Measurements from ENCODE around the gene GUCA2B.
A peak's percentile ranks its signal among the peaks of the same experiment; 100 is the strongest.

GUCA2B gene

GRCh38 chr1:42152907-42153600, at the start of gene GUCA2B:
GUCA2B (plus strand) TSS chr1:42153410; CDS start chr1:42153451, 41 bp downstream.
- no peak within 1 kb of the TSS for H3K27ac Mint-ChIP-seq

DNA sequence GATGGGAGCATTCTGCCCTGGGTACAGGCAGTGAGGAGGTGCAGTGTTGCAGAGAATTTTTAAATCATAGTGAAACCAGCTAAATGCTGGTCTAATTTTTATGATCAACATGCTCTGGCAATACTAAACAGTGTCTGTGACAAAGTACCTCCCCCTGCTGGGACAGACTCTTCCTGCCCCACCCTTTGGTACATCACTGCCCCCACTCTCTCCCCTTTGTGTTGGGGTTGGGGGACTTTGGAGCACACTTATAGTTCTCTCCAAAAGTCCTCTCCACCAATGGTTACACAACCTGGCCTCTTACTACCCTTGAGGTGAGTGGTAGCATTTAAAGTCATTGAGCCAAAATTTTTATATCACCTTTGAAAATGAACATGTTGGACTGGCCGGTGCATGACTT, 48.2 kb upstream of the GUCA2B start:
- no peaks in the 10 kb centered on the region for H3K4me1 Mint-ChIP-seq
- no peak overlapping the region for H3K4me3 Mint-ChIP-seq
- H3K36me3 Mint-ChIP-seq = no peaks in the 10 kb centered on the region
- H3K27me3 Mint-ChIP-seq = peaks cover 5% of the 10 kb centered on the region
- H3K9me3 Mint-ChIP-seq = peaks cover 10% of the 10 kb centered on the region
- no peak overlapping the region for H3K27ac Mint-ChIP-seq

More at GRCh38 chr1:42152907-42153600, at the start of gene GUCA2B:
- Mint-ChIP-seq H3K4me3 (no peak within 1 kb of the TSS), H3K4me1 (peaks cover 7% of the 10 kb centered on the region), H3K9me3 (no peaks in the 10 kb centered on the region), H3K36me3 (no peaks in the 10 kb centered on the region), H3K27me3 (no peaks in the 10 kb centered on the region)

DNA sequence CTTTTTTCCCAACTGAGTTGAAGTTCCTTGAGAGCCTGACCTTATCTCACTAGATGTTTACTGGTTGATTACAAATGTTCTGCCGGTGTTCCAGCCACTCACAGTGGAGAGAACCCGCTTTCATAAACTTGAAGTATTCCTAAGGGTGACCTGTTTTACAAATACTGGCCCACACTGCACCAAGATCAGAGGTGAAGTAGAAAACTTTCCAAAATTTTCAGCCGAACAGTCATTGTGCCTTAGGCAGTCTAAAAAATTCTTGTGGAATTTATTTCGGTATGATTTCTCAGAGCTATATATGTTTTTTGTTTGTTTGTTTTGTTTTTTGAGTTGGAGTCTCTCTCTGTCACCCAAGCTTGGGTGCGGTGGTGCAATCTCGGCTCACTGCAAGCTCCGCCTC, 44.9 kb upstream of the GUCA2B start:
- Mint-ChIP-seq H3K9me3 (no peaks in the 10 kb centered on the region), H3K4me3 (no peak overlapping the region), H3K36me3 (no peaks in the 10 kb centered on the region), H3K27me3 (peaks cover 1% of the 10 kb centered on the region), H3K27ac (no peak overlapping the region), H3K4me1 (no peaks in the 10 kb centered on the region)

GRCh38 chr1:42109600-42109999, 43.6 kb upstream of the GUCA2B start:
- Mint-ChIP-seq H3K9me3 (no peaks in the 10 kb centered on the region), H3K27ac (no peak overlapping the region), H3K4me1 (no peaks in the 10 kb centered on the region), H3K4me3 (no peak overlapping the region), H3K27me3 (peaks cover 1% of the 10 kb centered on the region), H3K36me3 (no peaks in the 10 kb centered on the region)

GRCh38 chr1:42114229-42114628, 39.0 kb upstream of the GUCA2B start:
- Mint-ChIP-seq H3K4me1 (no peaks in the 10 kb centered on the region), H3K4me3 (no peak overlapping the region), H3K27ac (no peak overlapping the region), H3K36me3 (no peaks in the 10 kb centered on the region), H3K9me3 (no peaks in the 10 kb centered on the region), H3K27me3 (peaks cover 5% of the 10 kb centered on the region)

GRCh38 chr1:42117214-42117613, 36.0 kb upstream of the GUCA2B start:
- Mint-ChIP-seq H3K36me3 (no peaks in the 10 kb centered on the region), H3K27me3 (peaks cover 5% of the 10 kb centered on the region), H3K4me3 (no peak overlapping the region), H3K27ac (no peak overlapping the region), H3K9me3 (no peaks in the 10 kb centered on the region), H3K4me1 (no peaks in the 10 kb centered on the region)

DNA sequence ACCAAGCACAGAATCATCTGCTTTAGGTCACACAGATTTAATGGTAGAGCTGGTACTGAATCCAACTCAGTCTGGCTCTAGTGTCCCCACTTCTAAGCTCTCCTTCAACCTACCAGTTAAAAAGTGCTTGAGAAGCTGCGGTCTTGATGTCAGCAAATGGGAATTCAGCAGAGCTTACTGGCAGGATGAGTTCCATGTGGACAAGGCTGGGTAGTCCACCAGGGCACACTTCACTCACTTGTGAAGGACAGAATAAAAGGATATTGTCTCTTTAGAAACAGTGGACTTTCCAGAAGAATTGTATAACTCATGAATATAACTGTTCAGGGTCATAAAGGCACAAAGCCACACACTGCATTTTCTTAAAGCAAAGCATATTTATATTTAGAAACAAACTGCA, 35.1 kb upstream of the GUCA2B start:
- no peaks in the 10 kb centered on the region for H3K36me3 Mint-ChIP-seq
- no peaks in the 10 kb centered on the region for H3K4me1 Mint-ChIP-seq
- peaks cover 5% of the 10 kb centered on the region for H3K27me3 Mint-ChIP-seq
- no peaks in the 10 kb centered on the region for H3K9me3 Mint-ChIP-seq
- H3K4me3 Mint-ChIP-seq = no peak overlapping the region
- no peak overlapping the region for H3K27ac Mint-ChIP-seq

GRCh38 chr1:42122408-42122807, 30.8 kb upstream of the GUCA2B start:
- peaks cover 1% of the 10 kb centered on the region for H3K27me3 Mint-ChIP-seq
- no peaks in the 10 kb centered on the region for H3K4me1 Mint-ChIP-seq
- H3K36me3 Mint-ChIP-seq = no peaks in the 10 kb centered on the region
- H3K27ac Mint-ChIP-seq = no peak overlapping the region
- H3K9me3 Mint-ChIP-seq = no peaks in the 10 kb centered on the region
- no peak overlapping the region for H3K4me3 Mint-ChIP-seq

- Mint-ChIP-seq H3K4me3 (no peak overlapping the region), H3K36me3 (no peaks in the 10 kb centered on the region), H3K9me3 (no peaks in the 10 kb centered on the region), H3K27ac (no peak overlapping the region), H3K27me3 (peaks cover 1% of the 10 kb centered on the region), H3K4me1 (no peaks in the 10 kb centered on the region)
Observed at GRCh38 chr1:42125552-42125951, 27.7 kb upstream of the GUCA2B start.

- H3K27ac Mint-ChIP-seq = no peak overlapping the region
- no peaks in the 10 kb centered on the region for H3K4me1 Mint-ChIP-seq
- no peaks in the 10 kb centered on the region for H3K9me3 Mint-ChIP-seq
- H3K27me3 Mint-ChIP-seq = peaks cover 1% of the 10 kb centered on the region
- H3K4me3 Mint-ChIP-seq = no peak overlapping the region
- H3K36me3 Mint-ChIP-seq = no peaks in the 10 kb centered on the region
Observed at GRCh38 chr1:42127767-42128166, 25.4 kb upstream of the GUCA2B start.

DNA sequence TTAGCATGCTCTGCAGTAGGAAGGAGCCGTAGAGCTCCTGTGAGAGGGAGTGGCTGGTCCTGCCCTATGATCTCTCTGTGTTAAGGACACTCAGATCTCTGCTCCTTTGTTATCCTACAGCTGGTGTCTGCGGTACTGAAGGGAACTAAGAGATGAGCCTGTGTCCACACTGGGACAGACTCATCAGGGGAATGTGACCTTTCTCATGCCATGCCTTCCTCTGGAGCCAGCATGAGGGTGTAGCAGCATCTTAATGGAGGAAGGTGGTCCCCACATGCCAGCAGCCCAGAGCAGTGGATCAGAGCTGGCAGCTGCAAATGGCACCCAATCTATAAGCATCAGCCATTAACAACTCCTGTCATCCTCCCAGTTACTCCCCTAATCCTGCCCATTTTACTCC, 24.7 kb upstream of the GUCA2B start:
- no peaks in the 10 kb centered on the region for H3K9me3 Mint-ChIP-seq
- peaks cover 1% of the 10 kb centered on the region for H3K27me3 Mint-ChIP-seq
- H3K36me3 Mint-ChIP-seq = no peaks in the 10 kb centered on the region
- H3K27ac Mint-ChIP-seq = no peak overlapping the region
- H3K4me1 Mint-ChIP-seq = no peaks in the 10 kb centered on the region
- no peak overlapping the region for H3K4me3 Mint-ChIP-seq

- peaks cover under 1% of the 10 kb centered on the region for H3K27me3 Mint-ChIP-seq
- H3K36me3 Mint-ChIP-seq = no peaks in the 10 kb centered on the region
- H3K4me3 Mint-ChIP-seq = no peak overlapping the region
- H3K9me3 Mint-ChIP-seq = no peaks in the 10 kb centered on the region
- no peak overlapping the region for H3K27ac Mint-ChIP-seq
- H3K4me1 Mint-ChIP-seq = no peaks in the 10 kb centered on the region
Observed at GRCh38 chr1:42128964-42129363, 24.2 kb upstream of the GUCA2B start.

- no peak overlapping the region for H3K27ac Mint-ChIP-seq
- H3K27me3 Mint-ChIP-seq = no peaks in the 10 kb centered on the region
- H3K4me3 Mint-ChIP-seq = no peak overlapping the region
- no peaks in the 10 kb centered on the region for H3K36me3 Mint-ChIP-seq
- no peaks in the 10 kb centered on the region for H3K9me3 Mint-ChIP-seq
- H3K4me1 Mint-ChIP-seq = no peaks in the 10 kb centered on the region
Observed at GRCh38 chr1:42130061-42130660, 23.0 kb upstream of the GUCA2B start.

- Mint-ChIP-seq H3K4me1 (no peaks in the 10 kb centered on the region), H3K36me3 (no peaks in the 10 kb centered on the region), H3K4me3 (no peak overlapping the region), H3K27ac (peak overlapping the region; percentile 1), H3K9me3 (no peaks in the 10 kb centered on the region), H3K27me3 (no peaks in the 10 kb centered on the region)
Observed at GRCh38 chr1:42133390-42133789, 19.8 kb upstream of the GUCA2B start.

GRCh38 chr1:42133809-42134526, 19.2 kb upstream of the GUCA2B start:
- no peaks in the 10 kb centered on the region for H3K4me1 Mint-ChIP-seq
- no peak overlapping the region for H3K4me3 Mint-ChIP-seq
- no peaks in the 10 kb centered on the region for H3K36me3 Mint-ChIP-seq
- no peaks in the 10 kb centered on the region for H3K9me3 Mint-ChIP-seq
- H3K27ac Mint-ChIP-seq = no peak overlapping the region
- H3K27me3 Mint-ChIP-seq = no peaks in the 10 kb centered on the region

- no peaks in the 10 kb centered on the region for H3K4me1 Mint-ChIP-seq
- H3K4me3 Mint-ChIP-seq = no peak overlapping the region
- H3K27me3 Mint-ChIP-seq = no peaks in the 10 kb centered on the region
- H3K36me3 Mint-ChIP-seq = no peaks in the 10 kb centered on the region
- no peak overlapping the region for H3K27ac Mint-ChIP-seq
- no peaks in the 10 kb centered on the region for H3K9me3 Mint-ChIP-seq
Observed at GRCh38 chr1:42135426-42135825, 17.8 kb upstream of the GUCA2B start.
